Esophagus squamous epithelium (tissue), 5 donors: ENCODE data around the gene POC1B. TPM values are rescaled to one million over a fixed set of nuclear protein-coding genes. Genes with fewer than 3 reads are reported as not detected.

Experiments
- DNase-seq: peaks from one replicate; lab custom pipeline; 2025; lab: John Stamatoyannopoulos, UW
- H3K27ac ChIP-seq, 4 donors: fragments of 200-600 bp; sonication (generic); one replicate each; pipeline ENCODE4 v1.5.1; 2016 to 2019; ENCODE audit warnings: mild to moderate bottlenecking in 1 of 4
- H3K27me3 ChIP-seq, 4 donors: fragments of 200-600 bp; sonication (generic); 1 replicate in 3 of 4; 2 replicates in 1 of 4; pipeline versions ENCODE4 v1.5.1 to v1.6.0; 2017 to 2021; ENCODE audit warnings: antibody characterized with exemption in 1 of 4
- H3K36me3 ChIP-seq, 3 donors: fragments of 200-600 bp; sonication (generic); one replicate each; pipeline ENCODE4 v1.5.1; 2016 to 2019
- H3K4me1 ChIP-seq, 3 donors: fragments of 200-600 bp; sonication (generic); one replicate each; pipeline ENCODE4 v1.5.1; 2017 to 2019
- H3K4me3 ChIP-seq, 4 donors: fragments of 200-600 bp; sonication (generic); 1 replicate in 3 of 4; 2 replicates in 1 of 4; pipeline ENCODE4 v1.5.1; 2016 to 2019; ENCODE audit warnings: mild to moderate bottlenecking in 2 of 4, moderate library complexity in 1 of 4
- H3K9me3 ChIP-seq, 3 donors: fragments of 200-600 bp; sonication (generic); one replicate each; pipeline ENCODE4 v1.5.1; 2016 to 2019
- CTCF ChIP-seq, 6 experiments: fragments of 450-650 bp in 4 of 6; fragments of 200-600 bp in 2 of 6; sonication (generic) in 2 of 6; IDR thresholded peaks; one replicate each; pipeline ENCODE4 v1.5.1; 2016 to 2019; ENCODE audit warnings: antibody characterized with exemption in 6 of 6, mild to moderate bottlenecking in 4 of 6, moderate library complexity in 4 of 6
- POLR2A ChIP-seq, 4 donors: fragments of 450-650 bp; IDR thresholded peaks; one replicate each; pipeline ENCODE4 v1.6.1; 2017; ENCODE audit warnings: antibody characterized with exemption in 4 of 4, mild to moderate bottlenecking in 4 of 4, moderate library complexity in 3 of 4
- WGBS, 2 donors: methylation state at CpG; one replicate each; pipeline ENCODE4 v1.1.5; 2018; 5-methylcytosine and 5-hydroxymethylcytosine counted together
- intact Hi-C: fragments of 100-400 bp; cut with DNase I; formaldehyde crosslinking; loops from one replicate; pipeline ENCODE4 v1.15.0; 2022
- total RNA-seq, 4 donors: library from RNA; depleted of rRNA; stranded (reverse); fragments of >200 nt; gene quantifications; one replicate each; pipeline ENCODE4 v1.1.0, GENCODE V29; 2016
- donor health status: DM: yes; HTN: yes; CAD: no.

Gene POC1B
- total RNA-seq, 4 donors from 2014 or later: 12.9 to 21.4 (median 15.3) TPM

DNA sequence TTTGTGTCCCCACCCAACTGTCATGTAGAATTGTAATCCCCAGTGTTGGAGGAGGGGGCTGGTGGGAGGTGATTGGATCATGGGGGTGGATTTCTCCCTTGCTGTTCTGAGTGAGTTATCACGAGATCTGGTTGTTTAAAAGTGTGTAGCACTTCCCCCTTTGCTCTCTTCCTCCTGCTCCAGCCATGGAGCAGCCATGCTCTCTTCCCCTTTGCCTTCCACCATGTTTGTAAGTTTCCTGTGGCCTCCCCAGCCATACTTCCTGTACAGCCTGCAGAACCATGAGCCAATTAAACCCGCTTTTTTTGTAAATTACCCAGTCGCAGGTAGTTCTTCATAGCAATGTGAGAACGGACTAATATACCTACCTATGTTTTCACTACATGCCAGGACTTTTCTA lies 2.6 kb upstream of the POC1B start:
- Histone ChIP-seq H3K4me3 (no peak overlapping the region), H3K4me1 (peaks cover 7 to 23% (median 12%) of the 10 kb centered on the region in 3 donors), H3K27me3 (no peaks in the 10 kb centered on the region), H3K9me3 (no peaks in the 10 kb centered on the region), H3K36me3 (no peaks in the 10 kb centered on the region), H3K27ac (no peak overlapping the region)
- DNase-seq: no peak
- intact Hi-C loops: no loop called here
- TF ChIP-seq CTCF (IDR thresholded peaks at IDR 0.05): no peak
- no peak for TF ChIP-seq POLR2A (IDR thresholded peaks at IDR 0.05)
- WGBS, 2 donors: 78 to 79% methylated on average over 4 of the region's 4 CpGs

GRCh38 chr12:89525305-89525823 lies 483 bp downstream of the POC1B start:
- peak overlapping the region; percentile 91 to 97 (median 94) for H3K27ac ChIP-seq
- peak overlapping the region; percentile 90 to 97 (median 95) for H3K4me3 ChIP-seq
- H3K27me3 ChIP-seq: no peaks in the 10 kb centered on the region
- H3K36me3 ChIP-seq: no peaks in the 10 kb centered on the region
- DNase-seq: no peak
- 0% methylated on average over 13 of the region's 53 CpGs; no CpG with 5 or more reads in 1 of the 2 donors for WGBS, 2 donors
- H3K9me3 ChIP-seq: no peaks in the 10 kb centered on the region
- intact Hi-C loops: no loop called here
- H3K4me1 ChIP-seq: peaks cover 21 to 46% (median 27%) of the 10 kb centered on the region in 3 donors
- TF ChIP-seq CTCF (IDR thresholded peaks at IDR 0.05): no peak
- TF ChIP-seq POLR2A (IDR thresholded peaks at IDR 0.05): no peak

DNA sequence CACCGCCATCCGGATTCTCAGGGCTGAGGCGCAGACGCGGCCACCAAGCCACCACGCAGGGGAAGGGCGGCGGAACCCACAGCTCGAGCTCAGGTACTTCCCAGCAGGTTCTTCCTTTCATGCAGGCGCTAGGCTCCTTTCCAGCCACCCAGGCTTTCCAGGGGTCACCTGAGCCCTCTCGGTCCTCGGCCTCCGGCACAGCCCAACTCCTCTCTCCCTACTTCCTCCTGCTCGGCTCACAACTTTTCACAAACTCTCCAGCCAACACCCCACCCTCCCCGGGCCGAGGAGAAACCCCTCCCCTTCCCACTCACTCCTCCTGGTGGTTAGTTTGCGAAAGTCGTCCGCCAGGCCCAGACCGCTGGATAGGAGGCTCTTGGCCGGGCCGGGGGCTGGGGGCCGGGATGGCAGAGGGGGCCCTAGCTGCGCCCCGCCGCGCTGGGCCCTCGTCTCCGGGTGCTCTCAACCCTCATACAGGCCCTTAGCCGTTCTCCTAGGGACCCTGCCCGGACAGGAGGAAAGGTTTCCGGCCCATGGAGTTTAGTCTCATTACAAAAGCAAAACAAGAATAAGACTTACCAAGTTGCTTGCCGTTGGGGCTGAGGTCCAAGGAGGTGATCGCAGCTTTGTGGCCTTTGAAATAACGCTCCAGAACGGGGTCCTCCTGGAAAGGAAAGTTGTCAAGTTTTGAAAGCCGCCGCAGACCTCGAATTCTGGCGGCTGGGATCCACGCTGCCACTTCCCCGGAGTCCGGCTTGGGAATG lies 1.1 kb downstream of the POC1B start, which contains the start of gene GALNT4:
Gene GALNT4 (minus strand): TSS at position 256 of the 764 bp plus-strand sequence. CDS start 247 bp downstream, at position 9.
- TF ChIP-seq CTCF (IDR thresholded peaks at IDR 0.05): peak; percentile 30 to 74 (median 69)
- TF ChIP-seq POLR2A (IDR thresholded peaks at IDR 0.05): peak in 3 of 4 donors; percentile 2 to 58 (median 57)
- Histone ChIP-seq H3K4me3 (peak within 1 kb of the TSS; percentile 90 to 97 (median 95)), H3K4me1 (peaks cover 21 to 46% (median 27%) of the 10 kb centered on the region in 3 donors), H3K36me3 (no peaks in the 10 kb centered on the region), H3K9me3 (no peaks in the 10 kb centered on the region), H3K27ac (peak within 1 kb of the TSS; percentile 91 to 97 (median 94)), H3K27me3 (no peaks in the 10 kb centered on the region)
- 0% methylated on average over 7 to 9 of the region's 43 CpGs for WGBS, 2 donors
- DNase-seq: peak; percentile 44
- intact Hi-C loops: no loop called here

GRCh38 chr12:89523843-89524540 lies 1.9 kb downstream of the POC1B start:
- Histone ChIP-seq H3K4me3 (peak overlapping the region; percentile 90 to 97 (median 95)), H3K9me3 (no peaks in the 10 kb centered on the region), H3K27me3 (no peaks in the 10 kb centered on the region), H3K4me1 (peaks cover 21 to 46% (median 27%) of the 10 kb centered on the region in 3 donors), H3K36me3 (no peaks in the 10 kb centered on the region), H3K27ac (peak overlapping the region; percentile 91 to 97 (median 94))
- DNase-seq: no peak
- WGBS, 2 donors: 42 to 46% methylated on average over 16 to 20 of the region's 21 CpGs
- intact Hi-C loops: no loop called here
- TF ChIP-seq CTCF (IDR thresholded peaks at IDR 0.05) (no peak), POLR2A (IDR thresholded peaks at IDR 0.05) (no peak)
